CD14-positive monocyte (primary cell): ENCODE data around the gene EPYC. TPM values are rescaled to one million over a fixed set of nuclear protein-coding genes. Genes with fewer than 3 reads are reported as not detected.

Experiments used
- DNase-seq, 3 donors: peaks; one replicate each; pipeline ENCODE4 v3.0.0-alpha.2; 2011 to 2022
- H2AFZ ChIP-seq: 2 replicates; pipeline ENCODE4 v1.6.0; 2012; ENCODE audit warnings: mild to moderate bottlenecking, low read depth, low read length, inconsistent platforms; ENCODE audit not compliant: insufficient read depth, poor library complexity, severe bottlenecking
- H3K27ac ChIP-seq, 2 donors: 1 replicate in 1 of 2; 2 replicates in 1 of 2; pipeline ENCODE4 v1.5.1; 2012 to 2013; ENCODE audit warnings: low read length in 2 of 2, control low read depth in 1 of 2, inconsistent platforms in 1 of 2, low read depth in 1 of 2, mild to moderate bottlenecking in 1 of 2
- H3K27me3 ChIP-seq, 2 donors: one replicate each; pipeline versions ENCODE4 v1.6.0 to v1.6.1; 2011 to 2013; ENCODE audit warnings: low read length in 2 of 2; ENCODE audit not compliant: control insufficient read depth in 2 of 2, insufficient read depth in 2 of 2
- H3K36me3 ChIP-seq, 2 donors: replicated peaks in 1 of 2; 1 replicate in 1 of 2; 2 replicates in 1 of 2; pipeline versions ENCODE4 v1.5.1 to v1.6.1; 2012 to 2013; ENCODE audit warnings: low read length in 2 of 2, control low read depth in 1 of 2, inconsistent platforms in 1 of 2, mild to moderate bottlenecking in 1 of 2; ENCODE audit not compliant: insufficient read depth in 2 of 2, control insufficient read depth in 1 of 2
- H3K4me1 ChIP-seq, 2 donors: 1 replicate in 1 of 2; 2 replicates in 1 of 2; pipeline versions ENCODE4 v1.5.1 to v1.6.1; 2012 to 2013; ENCODE audit warnings: low read length in 2 of 2, control low read depth in 1 of 2, inconsistent platforms in 1 of 2, mild to moderate bottlenecking in 1 of 2, moderate library complexity in 1 of 2; ENCODE audit not compliant: insufficient read depth in 2 of 2, control insufficient read depth in 1 of 2
- H3K4me2 ChIP-seq: replicated peaks from 2 replicates; pipeline ENCODE3; 2012; ENCODE audit warnings: low read length, moderate library complexity, mild to moderate bottlenecking; ENCODE audit not compliant: poor library complexity, severe bottlenecking; ENCODE audit errors: extremely low read depth
- H3K4me3 ChIP-seq, 3 experiments: fragments of 200-600 bp in 1 of 3; sonication (generic) in 1 of 3; replicated peaks in 1 of 3; 1 replicate in 2 of 3; 2 replicates in 1 of 3; pipeline ENCODE4 v1.5.1; 2011 to 2013; ENCODE audit warnings: low read length in 3 of 3, mild to moderate bottlenecking in 3 of 3, control low read depth in 2 of 3, low read depth in 2 of 3, inconsistent platforms in 1 of 3, moderate library complexity in 1 of 3
- H3K79me2 ChIP-seq: 2 replicates; pipeline ENCODE4 v1.6.0; 2012; ENCODE audit warnings: mild to moderate bottlenecking, control low read depth, inconsistent platforms, low read length, moderate library complexity; ENCODE audit not compliant: insufficient read depth
- H3K9ac ChIP-seq: 2 replicates; pipeline ENCODE4 v1.6.0; 2017; ENCODE audit warnings: low read length, mild to moderate bottlenecking; ENCODE audit not compliant: insufficient read depth, poor library complexity, severe bottlenecking
- H3K9me3 ChIP-seq, 2 donors: replicated peaks in 1 of 2; 1 replicate in 1 of 2; 2 replicates in 1 of 2; pipeline versions ENCODE4 v1.5.1 to v1.6.1; 2012 to 2013; ENCODE audit warnings: low read length in 2 of 2, control low read depth in 1 of 2; ENCODE audit not compliant: control insufficient read depth in 1 of 2, insufficient read depth in 1 of 2
- H4K20me1 ChIP-seq: 2 replicates; pipeline ENCODE4 v1.6.0; 2012; ENCODE audit warnings: mild to moderate bottlenecking, low read length, control low read depth, moderate library complexity; ENCODE audit not compliant: insufficient read depth
- H3K27ac Mint-ChIP-seq, 7 donors: one replicate each; pipeline ENCODE4 v1.8.0; 2020; ENCODE audit warnings: mild to moderate bottlenecking in 7 of 7, mixed read lengths in 7 of 7, moderate library complexity in 6 of 7, inconsistent platforms in 2 of 7
- H3K27me3 Mint-ChIP-seq, 3 donors: one replicate each; pipeline ENCODE4 v1.8.0; 2021 to 2022; ENCODE audit warnings: low read depth in 3 of 3, mild to moderate bottlenecking in 3 of 3, mixed read lengths in 3 of 3, moderate library complexity in 3 of 3, inconsistent platforms in 1 of 3
- H3K36me3 Mint-ChIP-seq, 2 donors: one replicate each; pipeline ENCODE4 v1.8.0; 2020; ENCODE audit warnings: mixed read lengths in 2 of 2, inconsistent platforms in 1 of 2, mild to moderate bottlenecking in 1 of 2
- H3K4me1 Mint-ChIP-seq: one replicate; pipeline ENCODE4 v1.8.0; 2020; ENCODE audit warnings: mild to moderate bottlenecking, mixed read lengths
- H3K4me3 Mint-ChIP-seq, 2 donors: one replicate each; pipeline ENCODE4 v1.8.0; 2020; ENCODE audit warnings: mild to moderate bottlenecking in 2 of 2, mixed read lengths in 2 of 2, moderate library complexity in 1 of 2
- H3K9me3 Mint-ChIP-seq, 7 donors: one replicate each; pipeline ENCODE4 v1.8.0; 2020 to 2022; ENCODE audit warnings: mixed read lengths in 7 of 7, mild to moderate bottlenecking in 6 of 7, moderate library complexity in 6 of 7, inconsistent platforms in 2 of 7
- WGBS: methylation state at CpG from one replicate; pipeline ENCODE4 v1.1.5; 2013; ENCODE audit warnings: missing lambda C conversion rate; ENCODE audit not compliant: insufficient coverage; 5-methylcytosine and 5-hydroxymethylcytosine counted together
- intact Hi-C, 2 donors: fragments of 100-400 bp; cut with micrococcal nuclease; formaldehyde crosslinking; loops; one replicate each; pipeline versions ENCODE4 v1.15.0 to v1.15.1; 2023
- polyA plus RNA-seq, 3 donors: library from polyadenylated mRNA; depleted of rRNA in 1 of 3; unstranded in 2 of 3; stranded (reverse) in 1 of 3; fragments of 300-500 nt in 2 of 3; fragments of >200 nt in 1 of 3; fragmentation: Illumina TruSeq in 2 of 3; gene quantifications; 1 replicate in 2 of 3; 2 replicates in 1 of 3; pipeline ENCODE4 v1.2.3, GENCODE V29; 2012 to 2021
- TF ChIP-seq, protein P1 (sequence below): fragments of 200-600 bp; IDR thresholded peaks from one replicate; pipeline ENCODE4 v1.8.0; 2022; ENCODE audit warnings: antibody characterized with exemption, mild to moderate bottlenecking

EPYC gene
- polyA plus RNA-seq, 3 donors, result not detected

GRCh38 chr12:90921536-90921935, 83.2 kb downstream of the EPYC start:
- no CpG with 5 or more reads among the region's 1 CpG for WGBS
- no peaks in the 10 kb centered on the region for H3K36me3 Mint-ChIP-seq

GRCh38 chr12:90920222-90920621, 84.5 kb downstream of the EPYC start:
- H3K9me3 Mint-ChIP-seq, result peaks cover 0 to 5% (median 0%) of the 10 kb centered on the region in 7 donors
- Histone ChIP-seq H3K4me3 (no peak overlapping the region), H3K27ac (no peak overlapping the region), H3K27me3 (no peaks in the 10 kb centered on the region), H3K4me1 (no peaks in the 10 kb centered on the region), H4K20me1 (no peaks in the 10 kb centered on the region), H2AFZ (no peak overlapping the region), H3K36me3 (no peaks in the 10 kb centered on the region), H3K79me2 (no peaks in the 10 kb centered on the region), H3K9ac (no peak overlapping the region), H3K9me3 (no peaks in the 10 kb centered on the region), H3K4me2 (no peak overlapping the region)
- no peaks in the 10 kb centered on the region for H3K27me3 Mint-ChIP-seq
- no peak overlapping the region for H3K4me3 Mint-ChIP-seq
- WGBS, result no CpG with 5 or more reads among the region's 1 CpG
- H3K4me1 Mint-ChIP-seq, result no peaks in the 10 kb centered on the region
- H3K27ac Mint-ChIP-seq, result no peak overlapping the region
- no peaks in the 10 kb centered on the region for H3K36me3 Mint-ChIP-seq
- intact Hi-C loops, result no loop called here
- TF ChIP-seq, protein P1, sequence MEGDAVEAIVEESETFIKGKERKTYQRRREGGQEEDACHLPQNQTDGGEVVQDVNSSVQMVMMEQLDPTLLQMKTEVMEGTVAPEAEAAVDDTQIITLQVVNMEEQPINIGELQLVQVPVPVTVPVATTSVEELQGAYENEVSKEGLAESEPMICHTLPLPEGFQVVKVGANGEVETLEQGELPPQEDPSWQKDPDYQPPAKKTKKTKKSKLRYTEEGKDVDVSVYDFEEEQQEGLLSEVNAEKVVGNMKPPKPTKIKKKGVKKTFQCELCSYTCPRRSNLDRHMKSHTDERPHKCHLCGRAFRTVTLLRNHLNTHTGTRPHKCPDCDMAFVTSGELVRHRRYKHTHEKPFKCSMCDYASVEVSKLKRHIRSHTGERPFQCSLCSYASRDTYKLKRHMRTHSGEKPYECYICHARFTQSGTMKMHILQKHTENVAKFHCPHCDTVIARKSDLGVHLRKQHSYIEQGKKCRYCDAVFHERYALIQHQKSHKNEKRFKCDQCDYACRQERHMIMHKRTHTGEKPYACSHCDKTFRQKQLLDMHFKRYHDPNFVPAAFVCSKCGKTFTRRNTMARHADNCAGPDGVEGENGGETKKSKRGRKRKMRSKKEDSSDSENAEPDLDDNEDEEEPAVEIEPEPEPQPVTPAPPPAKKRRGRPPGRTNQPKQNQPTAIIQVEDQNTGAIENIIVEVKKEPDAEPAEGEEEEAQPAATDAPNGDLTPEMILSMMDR, result no peak
- DNase-seq, result no peak

More at GRCh38 chr12:90921536-90921935, 83.2 kb downstream of the EPYC start:
- Histone ChIP-seq H3K9me3 (no peaks in the 10 kb centered on the region), H2AFZ (no peak overlapping the region), H3K79me2 (no peaks in the 10 kb centered on the region), H3K4me2 (no peak overlapping the region), H3K4me1 (no peaks in the 10 kb centered on the region), H3K36me3 (no peaks in the 10 kb centered on the region), H3K4me3 (no peak overlapping the region), H3K9ac (no peak overlapping the region), H3K27me3 (no peaks in the 10 kb centered on the region), H3K27ac (no peak overlapping the region), H4K20me1 (no peaks in the 10 kb centered on the region)
- TF ChIP-seq, protein P1, result no peak
- H3K27ac Mint-ChIP-seq, result no peak overlapping the region
- no peaks in the 10 kb centered on the region for H3K27me3 Mint-ChIP-seq
- H3K4me1 Mint-ChIP-seq, result no peaks in the 10 kb centered on the region
- peaks cover 0 to 5% (median 0%) of the 10 kb centered on the region in 7 donors for H3K9me3 Mint-ChIP-seq
- DNase-seq, result no peak
- intact Hi-C loops, result no loop called here
- no peak overlapping the region for H3K4me3 Mint-ChIP-seq
